ENCODE results near the gene PTH1R. TPM values are rescaled to one million over a fixed set of nuclear protein-coding genes. Genes with fewer than 3 reads are reported as not detected.

Gene PTH1R
- total RNA-seq, 1 experiment from 2014 or later: 0.32 TPM

GRCh38 chr3:46869440-46869839 is 8.1 kb upstream of the PTH1R start:
- DNase-seq (ENCODE audit: low read depth, low spot score): no peak
- intact Hi-C loops (cut with micrococcal nuclease): loop anchor here (5.0 kb wide), 1 partner anchor 503 kb away; no protein-coding TSS in a partner anchor
- no peak overlapping the region for H3K9ac ChIP-seq (ENCODE audit: low read length)
- ChIA-PET POLR2A (no interaction called here), RAD21 (ENCODE audit: low non-redundant PET in 1 of 2, low total read pairs in 2 of 2, uncharacterized antibody in 2 of 2, unreplicated experiment in 2 of 2) (no interaction called here), CTCF (interaction anchor here (1.1 kb wide), 1 partner anchor 10 kb away, joined by 3 read pairs; no protein-coding TSS in a partner anchor)
- H3K4me2 ChIP-seq (ENCODE audit: low read length): no peak overlapping the region
- no peaks in the 10 kb centered on the region for H3K79me2 ChIP-seq (ENCODE audit: insufficient read depth, low read length)
- H4K20me1 ChIP-seq (ENCODE audit: insufficient read depth): no peaks in the 10 kb centered on the region
- no peak overlapping the region for H3K4me3 ChIP-seq (replicated peaks in 1 of 2; ENCODE audit: low read depth in 1 of 2, low read length in 2 of 2)
- no peak for ATAC-seq
- no peaks in the 10 kb centered on the region for H3K27me3 ChIP-seq (ENCODE audit: insufficient read depth, low read length)
- no peak overlapping the region for H3K27ac ChIP-seq (ENCODE audit: low read depth, low read length)
- no peaks in the 10 kb centered on the region for H3K9me2 ChIP-seq (ENCODE audit: insufficient read depth)
- TF ChIP-seq ELF1 (IDR thresholded peaks at IDR 0.05; ENCODE audit: borderline replicate concordance, low read depth) (no peak), CBX3 (IDR thresholded peaks at IDR 0.05; ENCODE audit: low read depth) (no peak), FOSL1 (IDR thresholded peaks at IDR 0.05; ENCODE audit: low read depth) (no peak), ZFX (IDR thresholded peaks at IDR 0.05) (no peak), YY1 (IDR thresholded peaks at IDR 0.05; ENCODE audit: extremely low read depth, insufficient replicate concordance, low read depth, low read length) (no peak), SP1 (IDR thresholded peaks at IDR 0.05; ENCODE audit: low read depth) (no peak), MAX (IDR thresholded peaks at IDR 0.05) (no peak), EZH2phosphoT487 (IDR thresholded peaks at IDR 0.05; ENCODE audit: borderline replicate concordance) (no peak), EZH2 (IDR thresholded peaks at IDR 0.05) (no peak), POLR2AphosphoS5 (IDR thresholded peaks at IDR 0.05; ENCODE audit: low read depth, low read length) (no peak), CTCF (IDR thresholded peaks at IDR 0.05 in 2 of 3, conservative IDR thresholded peaks at IDR 0.05 in 1 of 3; ENCODE audit: borderline replicate concordance in 1 of 3, insufficient read depth in 1 of 3, low read depth in 2 of 3, low read length in 2 of 3) (no peak), POLR2A (IDR thresholded peaks at IDR 0.05; ENCODE audit: borderline replicate concordance, extremely low read depth, insufficient read depth, insufficient read length) (no peak), ZNF274 (IDR thresholded peaks at IDR 0.05; ENCODE audit: low read depth, low read length) (no peak)
- no peaks in the 10 kb centered on the region for H3K9me3 ChIP-seq (ENCODE audit: control insufficient read depth in 1 of 2, insufficient read depth in 1 of 2, low read depth in 1 of 2, low read length in 2 of 2)
- no TSS peak for BruUV-seq (replicated peaks)
- H3K36me3 ChIP-seq (ENCODE audit: control insufficient read depth in 1 of 2, insufficient read depth in 2 of 2, low read length in 2 of 2): no peaks in the 10 kb centered on the region
- H2AFZ ChIP-seq (ENCODE audit: low read depth, low read length, poor library complexity, severe bottlenecking): no peak overlapping the region
- no peaks in the 10 kb centered on the region for H3K4me1 ChIP-seq (ENCODE audit: control insufficient read depth in 1 of 2, insufficient read depth in 2 of 2, low read length in 2 of 2)

All from HCT116 (cell line).